Left lung (tissue), 10 donors: ENCODE measurements around the gene RPS27. TPM values are rescaled to one million over a fixed set of nuclear protein-coding genes. Genes with fewer than 3 reads are reported as not detected.

ENCODE experiments used
- ATAC-seq: fragments of 200-7000 bp; cut with Tn5 transposase; one replicate; pipeline ENCODE4 v1.9.1; 2020; ENCODE audit warnings: moderate library complexity
- DNase-seq, 4 donors: peaks; one replicate each; pipeline ENCODE4 v3.0.0-alpha.2; 2013 to 2020
- H3K27ac ChIP-seq, 2 donors: fragments of 200-600 bp; sonication (generic) in 1 of 2; one replicate each; pipeline versions ENCODE4 v1.5.0 to v1.8.0; 2020 to 2021
- H3K27me3 ChIP-seq, 2 donors: fragments of 200-600 bp; sonication (generic) in 1 of 2; one replicate each; pipeline versions ENCODE4 v1.5.0 to v1.8.0; 2020 to 2021
- H3K36me3 ChIP-seq, 2 donors: fragments of 200-600 bp; sonication (generic) in 1 of 2; one replicate each; pipeline versions ENCODE4 v1.5.0 to v1.8.0; 2020 to 2021
- H3K4me1 ChIP-seq, 2 donors: fragments of 200-600 bp; one replicate each; pipeline ENCODE4 v1.8.0; 2021
- H3K4me3 ChIP-seq, 2 donors: fragments of 200-600 bp; sonication (generic) in 1 of 2; one replicate each; pipeline versions ENCODE4 v1.5.0 to v1.8.0; 2020 to 2021; ENCODE audit warnings: mild to moderate bottlenecking in 1 of 2
- H3K9me3 ChIP-seq, 2 donors: fragments of 200-600 bp; sonication (generic) in 1 of 2; one replicate each; pipeline versions ENCODE4 v1.5.0 to v1.8.0; 2020 to 2021
- CTCF ChIP-seq, 2 donors: fragments of 200-600 bp; sonication (generic) in 1 of 2; IDR thresholded peaks; one replicate each; pipeline versions ENCODE4 v1.5.0 to v1.8.0; 2021; ENCODE audit warnings: antibody characterized with exemption in 2 of 2
- intact Hi-C, 2 donors: fragments of 100-400 bp; cut with DNase I; formaldehyde crosslinking; loops; one replicate each; pipeline versions ENCODE4 v1.11.2 to v1.14.2; 2022
- polyA plus RNA-seq, 6 donors: library from polyadenylated mRNA; unstranded; fragments of 120-200 nt; gene quantifications; one replicate each; pipeline ENCODE4 v1.2.1, GENCODE V29; 2013; ENCODE audit not compliant: insufficient read length in 6 of 6
- total RNA-seq, 2 donors: library from RNA; stranded (reverse); fragmentation: NEBNext Ultra II Directional; extraction: Animal tissue kit (Norgen Biotek cat#: 25700); gene quantifications; one replicate each; pipeline ENCODE4 v1.2.1, GENCODE V29; 2021
- donor health status: DM: no; HTN: yes; CAD: no.
- donor health status: DM: no; HTN: no; CAD: no.

RPS27 gene
- total and polyA plus RNA-seq, 8 donors = 1,116 to 4,397 (median 3,805) TPM

DNA sequence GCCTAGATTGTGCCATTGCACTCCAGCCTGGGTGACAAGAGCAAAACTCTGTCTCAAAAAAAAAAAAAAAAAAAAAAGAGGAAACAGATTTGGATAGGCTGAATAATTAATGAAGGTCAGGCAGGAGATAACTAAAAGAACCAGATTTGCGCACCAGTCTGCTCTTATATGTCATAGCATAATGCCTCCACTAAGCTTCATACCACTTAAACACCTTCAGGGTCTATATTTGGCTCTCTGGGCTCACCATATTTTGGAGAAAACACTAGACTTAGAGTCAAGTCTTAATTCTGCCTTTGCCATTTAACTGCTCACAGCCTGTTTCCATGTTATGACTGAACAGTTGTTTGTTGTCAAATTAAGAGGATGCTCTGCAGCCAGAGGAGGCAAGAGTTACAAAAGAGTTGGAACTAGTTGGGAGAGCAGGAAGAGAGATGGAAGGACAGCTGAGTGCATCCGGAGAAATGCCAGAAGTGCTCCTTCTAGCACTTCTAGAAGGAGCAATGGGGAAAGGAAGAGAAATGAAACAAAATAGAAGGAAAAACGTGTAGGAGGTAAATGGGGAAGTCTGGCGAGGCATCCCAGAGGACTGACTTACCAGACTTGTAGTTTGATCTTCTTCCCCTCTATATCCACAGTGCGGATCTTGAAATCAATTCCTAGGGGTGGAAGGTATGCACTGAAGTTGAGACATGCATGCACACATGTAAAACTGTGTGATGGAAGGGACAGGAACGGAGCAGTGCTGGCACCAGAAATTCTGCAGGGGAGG, 6.3 kb upstream of the RPS27 start:
- Histone ChIP-seq H3K27ac (peak overlapping the region; percentile 86 to 93), H3K9me3 (no peaks in the 10 kb centered on the region), H3K36me3 (peaks cover 0 to 30% of the 10 kb centered on the region in 2 donors), H3K4me3 (peak overlapping the region; percentile 54 to 70), H3K4me1 (peaks cover 20 to 55% of the 10 kb centered on the region in 2 donors), H3K27me3 (no peaks in the 10 kb centered on the region)
- intact Hi-C loops = loop anchor here in 1 of 2 donors (10.0 kb wide), 1 partner anchor 190 kb away; no protein-coding TSS in a partner anchor
- TF ChIP-seq CTCF (IDR thresholded peaks at IDR 0.05) = no peak
- DNase-seq = peak in 1 of 4 donors; percentile 72
- no peak for ATAC-seq

DNA sequence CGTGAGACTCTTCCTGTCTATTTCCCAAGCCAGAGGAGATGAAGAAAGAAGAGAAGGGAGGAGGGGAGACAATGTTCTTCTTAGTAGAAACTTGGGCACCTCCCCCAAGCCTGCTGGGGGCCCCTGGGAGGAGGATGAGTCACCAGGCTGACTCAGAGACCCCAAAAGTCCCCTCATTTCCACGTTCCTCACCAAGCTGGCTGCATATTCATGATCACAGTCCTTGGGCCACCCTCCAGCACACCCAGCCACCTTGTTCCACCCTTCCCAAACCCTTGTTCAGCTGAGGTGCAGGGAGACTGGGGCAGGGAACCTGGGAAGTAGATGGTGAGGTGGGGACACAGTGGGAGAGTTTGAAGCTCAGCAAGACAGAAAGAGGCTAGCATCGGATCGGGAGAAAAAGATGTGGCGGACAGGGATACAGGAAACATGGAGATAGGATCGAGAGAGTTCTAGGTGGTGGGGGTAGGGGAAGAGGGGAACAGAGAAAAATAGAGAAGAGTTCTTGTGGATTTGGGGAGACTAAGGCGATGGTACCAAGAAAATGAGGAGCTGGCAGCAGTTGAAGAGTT, 5.1 kb upstream of the RPS27 start:
- H3K36me3 ChIP-seq = peaks cover 0 to 30% of the 10 kb centered on the region in 2 donors
- H3K27me3 ChIP-seq = no peaks in the 10 kb centered on the region
- H3K27ac ChIP-seq = peak overlapping the region; percentile 86 to 93
- peak; percentile 13 for ATAC-seq
- intact Hi-C loops = loop anchor here in 1 of 2 donors (10.0 kb wide), 1 partner anchor 191 kb away; no protein-coding TSS in a partner anchor
- peak in 1 of 4 donors; percentile 52 for DNase-seq
- H3K9me3 ChIP-seq = no peaks in the 10 kb centered on the region
- H3K4me3 ChIP-seq = peak overlapping the region; percentile 54 to 70
- no peak for TF ChIP-seq CTCF (IDR thresholded peaks at IDR 0.05)
- H3K4me1 ChIP-seq = peaks cover 20 to 55% of the 10 kb centered on the region in 2 donors

DNA sequence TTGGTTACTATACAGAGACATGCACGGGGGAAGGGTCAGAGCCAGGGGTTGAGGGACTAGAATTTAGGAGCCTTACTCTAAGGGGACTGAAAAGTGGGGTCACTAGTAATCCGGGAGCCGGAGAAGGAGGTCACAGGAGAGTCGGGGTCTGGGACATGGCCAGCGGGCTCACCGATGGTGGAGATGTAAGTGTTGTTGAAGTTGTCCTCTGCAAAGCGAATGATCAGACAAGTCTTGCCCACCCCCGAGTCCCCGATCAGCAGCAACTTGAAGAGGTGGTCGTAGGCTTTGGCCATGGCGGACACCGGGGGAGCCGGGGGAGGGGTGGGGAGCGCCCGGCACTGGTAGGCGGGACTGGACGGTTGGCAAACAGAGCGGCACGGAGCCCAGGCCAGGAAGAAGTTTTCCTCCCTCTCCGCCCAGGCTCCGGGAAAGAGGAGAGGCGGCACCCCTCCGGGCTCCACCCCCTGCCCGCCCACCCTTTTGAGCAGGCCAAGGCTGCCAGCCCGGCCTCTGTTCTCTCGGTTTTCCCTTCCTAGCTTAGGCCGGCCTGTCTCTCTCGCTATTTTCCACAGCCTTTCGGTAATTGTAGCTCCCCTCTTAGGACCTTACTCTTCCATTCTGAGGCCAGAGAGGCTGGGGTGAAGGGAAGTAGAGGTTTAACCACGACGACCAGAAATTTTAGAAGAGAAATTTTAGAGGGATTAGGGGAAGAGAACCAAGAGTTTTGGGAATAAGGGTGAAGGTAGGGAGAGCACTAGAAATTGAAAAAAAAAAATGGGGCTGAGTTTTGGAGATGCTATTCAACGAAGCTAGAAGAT, 4.4 kb upstream of the RPS27 start, which contains the start of gene RAB13:
Gene RAB13 (minus strand): TSS at position 399 of the 821 bp plus-strand sequence. CDS start 103 bp downstream, at position 296.
- ATAC-seq (peak; percentile 89), DNase-seq (peak; percentile 80 to 93 (median 90))
- H3K27ac ChIP-seq = peak within 1 kb of the TSS; percentile 86 to 93
- peak within 1 kb of the TSS; percentile 54 to 70 for H3K4me3 ChIP-seq
- intact Hi-C loops = loop anchor here in 1 of 2 donors (10.0 kb wide), 1 partner anchor 191 kb away; no protein-coding TSS in a partner anchor
- H3K36me3 ChIP-seq = peaks cover 0 to 23% of the 10 kb centered on the region in 2 donors
- H3K27me3 ChIP-seq = no peaks in the 10 kb centered on the region
- H3K9me3 ChIP-seq = no peaks in the 10 kb centered on the region
- peaks cover 20 to 54% of the 10 kb centered on the region in 2 donors for H3K4me1 ChIP-seq
- no peak for TF ChIP-seq CTCF (IDR thresholded peaks at IDR 0.05)

- intact Hi-C loops = loop anchor here in 1 of 2 donors (10.0 kb wide), 1 partner anchor 193 kb away; no protein-coding TSS in a partner anchor
- Histone ChIP-seq H3K4me1 (peaks cover 30 to 56% of the 10 kb centered on the region in 2 donors), H3K27me3 (no peaks in the 10 kb centered on the region), H3K4me3 (no peak overlapping the region), H3K36me3 (peaks cover 0 to 22% of the 10 kb centered on the region in 2 donors), H3K9me3 (no peaks in the 10 kb centered on the region), H3K27ac (peak overlapping the region; percentile 86 to 93)
- DNase-seq = no peak
- TF ChIP-seq CTCF (IDR thresholded peaks at IDR 0.05) = no peak
- no peak for ATAC-seq
Measured at GRCh38 chr1:153987621-153988020, 2.9 kb upstream of the RPS27 start.
